B cell (primary cell): ENCODE data around the gene TMEM271. TPM values are rescaled to one million over a fixed set of nuclear protein-coding genes. Genes with fewer than 3 reads are reported as not detected.

Experiments
- ATAC-seq: fragments of 200-7000 bp; cut with Tn5 transposase; one replicate; pipeline ENCODE4 v1.10.0; 2021; ENCODE audit warnings: low read depth, mild to moderate bottlenecking, moderate number of reproducible peaks, moderate library complexity
- CTCF ChIA-PET: fragments of 350-600 bp; sonication (Branson Sonifier 250); formaldehyde crosslinking; loops from one replicate; lab custom pipeline; 2021; ENCODE audit warnings: antibody characterized with exemption, inconsistent platforms; lab: Charles Lee
- POLR2A ChIA-PET: fragments of 350-600 bp; sonication (Branson Sonifier 250); formaldehyde crosslinking; loops from one replicate; lab custom pipeline; 2021; ENCODE audit warnings: antibody characterized with exemption; lab: Charles Lee
- DNase-seq: peaks from one replicate; pipeline ENCODE4 v3.0.0; 2013
- H2AFZ ChIP-seq: 2 replicates; pipeline ENCODE4 v1.6.1; 2012; ENCODE audit warnings: mild to moderate bottlenecking, low read depth, low read length; ENCODE audit not compliant: insufficient read depth, poor library complexity, severe bottlenecking
- H3K27ac ChIP-seq, 2 donors: 1 replicate in 1 of 2; 2 replicates in 1 of 2; pipeline ENCODE4 v1.5.1; 2012 to 2013; ENCODE audit warnings: low read length in 2 of 2, mild to moderate bottlenecking in 2 of 2, moderate library complexity in 1 of 2
- H3K27me3 ChIP-seq, 4 experiments: fragments of 200-600 bp in 1 of 4; sonication (generic) in 1 of 4; replicated peaks in 1 of 4; 1 replicate in 2 of 4; 2 replicates in 2 of 4; pipeline versions ENCODE4 v1.6.1 to v1.7.0; 2013 to 2016; ENCODE audit warnings: low read length in 3 of 4, mild to moderate bottlenecking in 2 of 4, mixed read lengths in 1 of 4, moderate library complexity in 1 of 4; ENCODE audit not compliant: insufficient read depth in 4 of 4, control insufficient read depth in 3 of 4; ENCODE audit errors: control extremely low read depth in 1 of 4
- H3K36me3 ChIP-seq, 2 experiments: replicated peaks in 1 of 2; 1 replicate in 1 of 2; 2 replicates in 1 of 2; pipeline versions ENCODE4 v1.6.1 to v1.7.1; 2013; ENCODE audit warnings: low read length in 1 of 2; ENCODE audit not compliant: insufficient read depth in 2 of 2, control insufficient read depth in 1 of 2; ENCODE audit errors: control extremely low read depth in 1 of 2, extremely low read depth in 1 of 2
- H3K4me1 ChIP-seq, 2 donors: fragments of 200-600 bp in 1 of 2; sonication (generic) in 1 of 2; 1 replicate in 1 of 2; 2 replicates in 1 of 2; pipeline versions ENCODE4 v1.5.1 to v1.6.1; 2013 to 2017; ENCODE audit warnings: low read length in 2 of 2; ENCODE audit not compliant: control insufficient read depth in 2 of 2, insufficient read depth in 2 of 2
- H3K4me2 ChIP-seq: replicated peaks from 2 replicates; pipeline ENCODE3; 2012; ENCODE audit warnings: mild to moderate bottlenecking, low read depth, low read length; ENCODE audit not compliant: poor library complexity, severe bottlenecking
- H3K4me3 ChIP-seq, 5 experiments: fragments of 200-600 bp in 1 of 5; sonication (generic) in 1 of 5; 1 replicate in 3 of 5; 2 replicates in 2 of 5; pipeline versions ENCODE4 v1.5.1 to v1.7.0; 2011 to 2016; ENCODE audit warnings: low read length in 4 of 5, mild to moderate bottlenecking in 4 of 5, low read depth in 2 of 5, control low read depth in 1 of 5, moderate library complexity in 1 of 5; ENCODE audit not compliant: insufficient read depth in 1 of 5; ENCODE audit errors: control extremely low read depth in 1 of 5, extremely low read depth in 1 of 5
- H3K79me2 ChIP-seq: fragments of 200-600 bp; sonication (generic); one replicate; pipeline ENCODE4 v1.6.0; 2016; ENCODE audit warnings: low read length; ENCODE audit not compliant: control insufficient read depth, insufficient read depth
- H3K9ac ChIP-seq: fragments of 200-600 bp; sonication (generic); 2 replicates; pipeline ENCODE4 v1.6.1; 2017; ENCODE audit warnings: mild to moderate bottlenecking, low read length, moderate library complexity
- H3K9me3 ChIP-seq, 3 donors: one replicate each; pipeline versions ENCODE4 v1.6.1 to v1.7.1; 2013; ENCODE audit warnings: low read length in 2 of 3; ENCODE audit not compliant: control insufficient read depth in 2 of 3, insufficient read depth in 1 of 3; ENCODE audit errors: control extremely low read depth in 1 of 3
- H4K20me1 ChIP-seq: 2 replicates; pipeline ENCODE4 v1.6.0; 2012; ENCODE audit warnings: mild to moderate bottlenecking, low read length; ENCODE audit not compliant: insufficient read depth, control insufficient read depth, poor library complexity, severe bottlenecking
- H3K27ac Mint-ChIP-seq: one replicate; pipeline ENCODE4 v1.8.0; 2021; ENCODE audit warnings: mixed read lengths
- H3K27me3 Mint-ChIP-seq: one replicate; pipeline ENCODE4 v1.8.0; 2021; ENCODE audit warnings: mixed read lengths
- H3K4me1 Mint-ChIP-seq: one replicate; pipeline ENCODE4 v1.8.0; 2021; ENCODE audit warnings: mixed read lengths
- H3K4me3 Mint-ChIP-seq: one replicate; pipeline ENCODE4 v1.8.0; 2021; ENCODE audit warnings: mixed read lengths
- H3K9me3 Mint-ChIP-seq: one replicate; pipeline ENCODE4 v1.8.0; 2022; ENCODE audit warnings: mixed read lengths; ENCODE audit not compliant: insufficient read depth
- CTCF ChIP-seq: fragments of 200-600 bp; IDR thresholded peaks from one replicate; pipeline ENCODE4 v1.8.0; 2022; ENCODE audit warnings: antibody characterized with exemption, mild to moderate bottlenecking
- EZH2 ChIP-seq: IDR thresholded peaks from 2 replicates; pipeline ENCODE4 v1.6.1; 2012; ENCODE audit warnings: borderline replicate concordance, low read depth, mild to moderate bottlenecking, moderate library complexity, low read length; ENCODE audit not compliant: insufficient read depth, poor library complexity, severe bottlenecking
- WGBS: methylation state at CpG from one replicate; pipeline ENCODE4 v1.1.5; 2013; ENCODE audit warnings: missing lambda C conversion rate; ENCODE audit not compliant: insufficient coverage; 5-methylcytosine and 5-hydroxymethylcytosine counted together
- intact Hi-C: fragments of 100-400 bp; cut with micrococcal nuclease; formaldehyde crosslinking; loops from one replicate; pipeline ENCODE4 v1.10.0; 2022
- polyA plus RNA-seq: library from polyadenylated mRNA; depleted of rRNA; stranded (reverse); fragments of >200 nt; gene quantifications from 2 replicates; pipeline ENCODE4 v1.2.3, GENCODE V29; 2012
- total RNA-seq, 2 donors: library from RNA; stranded (reverse); fragments of 120-200 nt in 1 of 2; gene quantifications; 1 replicate in 1 of 2; 2 replicates in 1 of 2; pipeline versions ENCODE4 v1.2.3 to v1.2.4, GENCODE V29; 2013 to 2022

The TMEM271 gene
- total and polyA plus RNA-seq, 2 donors (not counting 1 experiment from before 2014, with no cell fraction given) = not detected

DNA sequence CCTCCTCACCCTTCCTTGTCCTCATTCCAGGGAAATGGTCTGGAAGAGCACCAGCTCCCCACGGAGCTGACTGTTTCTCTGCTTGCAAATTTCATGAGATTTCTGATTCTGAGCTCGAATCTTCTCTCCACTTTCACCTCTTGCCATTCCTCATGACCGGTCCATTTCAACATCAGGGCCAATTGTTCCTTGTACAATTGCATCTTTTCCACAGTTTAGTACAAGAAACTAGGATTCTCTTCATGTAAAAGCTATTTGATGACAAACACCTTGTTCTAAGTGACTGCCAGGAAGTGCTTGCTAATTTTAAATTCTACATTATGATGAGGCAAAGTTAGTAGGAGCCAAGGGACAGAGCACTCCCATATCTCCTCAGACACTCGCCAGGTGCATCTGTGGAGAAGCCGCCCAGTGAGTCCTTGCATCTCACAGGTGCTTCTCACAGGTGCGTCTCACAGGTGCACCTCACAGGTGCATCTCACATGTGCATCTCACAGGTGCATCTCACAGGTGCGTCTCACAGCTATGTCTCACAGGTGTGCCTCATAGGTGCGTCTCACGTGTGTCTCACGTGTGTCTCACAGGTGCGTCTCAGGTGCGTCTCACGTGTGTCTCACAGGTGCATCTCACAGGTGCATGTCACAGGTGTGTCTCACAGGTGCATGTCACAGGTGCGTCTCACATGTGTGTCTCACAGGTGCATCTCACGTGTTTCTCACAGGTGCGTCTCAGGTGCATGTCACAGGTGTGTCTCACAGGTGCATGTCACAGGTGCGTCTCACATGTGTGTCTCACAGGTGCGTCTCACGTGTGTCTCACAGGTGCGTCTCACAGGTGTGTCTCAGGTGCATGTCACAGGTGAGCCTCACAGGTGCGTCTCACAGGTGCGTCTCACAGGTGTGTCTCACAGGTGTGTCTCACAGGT is 46.2 kb upstream of the TMEM271 start:
- no peaks in the 10 kb centered on the region for H4K20me1 ChIP-seq
- H3K9me3 Mint-ChIP-seq = no peaks in the 10 kb centered on the region
- H3K4me1 ChIP-seq = no peaks in the 10 kb centered on the region
- H3K9ac ChIP-seq = no peak overlapping the region
- CTCF ChIA-PET = no interaction called here
- no peaks in the 10 kb centered on the region for H3K4me1 Mint-ChIP-seq
- H3K27ac Mint-ChIP-seq = no peak overlapping the region
- TF ChIP-seq CTCF (no peak), EZH2 (no peak)
- POLR2A ChIA-PET = no interaction called here
- 91% methylated on average over 22 of the region's 22 CpGs for WGBS
- H3K9me3 ChIP-seq = peaks cover 0 to 46% (median 0%) of the 10 kb centered on the region in 3 donors
- DNase-seq (no peak), ATAC-seq (no peak)
- H2AFZ ChIP-seq = no peak overlapping the region
- no peaks in the 10 kb centered on the region for H3K79me2 ChIP-seq
- intact Hi-C loops = no loop called here
- H3K27me3 Mint-ChIP-seq = peaks cover 19% of the 10 kb centered on the region
- H3K27ac ChIP-seq = no peak overlapping the region
- no peak overlapping the region for H3K4me3 ChIP-seq
- no peak overlapping the region for H3K4me3 Mint-ChIP-seq
- H3K27me3 ChIP-seq = peaks cover 0 to 6% (median 0%) of the 10 kb centered on the region in 4 experiments
- no peak overlapping the region for H3K4me2 ChIP-seq
- H3K36me3 ChIP-seq = no peaks in the 10 kb centered on the region
